Stimulated activated CD4-positive, alpha-beta T cell treated with anti-CD3 and anti-CD28 coated beads, Interleukin-12 subunit alpha, Interleukin-12 subunit beta, amount 100 ng/mL, for 48 hours (primary cell): Measurements from ENCODE around the gene RPS13.
"Not testable (repeated sequence)": the region's sequence is repeated elsewhere in the genome, so short reads cannot be mapped to it uniquely, and the experiment has no call there.

ENCODE experiments used
- DNase-seq, 3 donors: peaks; one replicate each; pipeline ENCODE4 v3.0.0-alpha.2; 2020; ENCODE audit warnings: low read depth in 2 of 3, low spot score in 1 of 3

RPS13 gene

DNA sequence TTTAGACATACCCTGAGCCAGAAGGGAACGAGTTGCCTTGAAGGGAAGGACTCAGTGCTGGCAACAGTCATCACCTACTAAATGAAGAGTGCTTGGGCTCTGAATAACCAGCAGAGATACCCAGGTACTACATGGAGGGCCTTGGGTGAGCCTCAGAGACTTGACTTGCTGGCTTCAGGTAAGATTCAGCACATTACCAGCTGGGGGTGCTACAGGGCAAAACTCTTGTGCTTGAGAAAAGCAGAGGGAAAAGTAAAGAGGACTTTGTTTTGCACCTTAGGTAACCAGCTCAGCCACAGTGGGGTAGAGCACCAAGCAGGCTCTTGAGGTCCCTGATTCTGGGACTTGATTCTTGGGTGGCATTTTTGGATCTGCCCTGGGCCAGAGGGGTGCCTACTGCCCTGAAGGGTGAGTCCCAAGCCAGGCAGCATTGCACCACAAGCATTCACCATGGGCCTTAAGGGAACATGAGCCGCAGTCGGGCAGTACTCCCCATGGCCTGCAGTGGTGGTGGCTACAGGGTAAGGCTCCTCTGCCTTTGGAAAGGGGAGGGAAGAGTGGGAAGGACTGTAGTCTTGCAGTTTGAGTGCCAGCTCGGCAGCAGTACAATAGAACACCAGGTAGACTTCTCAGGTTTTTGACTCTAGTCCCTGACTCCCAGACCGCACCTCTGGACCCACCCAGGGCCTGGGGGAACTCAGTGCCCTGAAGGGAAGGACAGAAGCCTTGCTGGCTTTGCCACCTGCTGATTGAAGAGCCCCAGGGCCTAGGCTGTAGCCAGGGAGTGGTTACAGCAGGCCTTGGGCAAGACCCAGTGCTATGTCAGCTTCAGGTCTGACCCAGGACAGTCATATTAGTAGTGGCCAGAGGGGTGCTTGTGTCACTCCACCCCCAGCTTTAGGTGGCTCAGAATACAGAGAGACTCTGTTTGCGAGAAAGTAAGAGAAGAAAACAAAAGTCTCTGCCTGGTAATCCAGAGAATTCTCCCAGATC lies 40.5 kb downstream of the RPS13 start:
- DNase-seq = no peak

DNA sequence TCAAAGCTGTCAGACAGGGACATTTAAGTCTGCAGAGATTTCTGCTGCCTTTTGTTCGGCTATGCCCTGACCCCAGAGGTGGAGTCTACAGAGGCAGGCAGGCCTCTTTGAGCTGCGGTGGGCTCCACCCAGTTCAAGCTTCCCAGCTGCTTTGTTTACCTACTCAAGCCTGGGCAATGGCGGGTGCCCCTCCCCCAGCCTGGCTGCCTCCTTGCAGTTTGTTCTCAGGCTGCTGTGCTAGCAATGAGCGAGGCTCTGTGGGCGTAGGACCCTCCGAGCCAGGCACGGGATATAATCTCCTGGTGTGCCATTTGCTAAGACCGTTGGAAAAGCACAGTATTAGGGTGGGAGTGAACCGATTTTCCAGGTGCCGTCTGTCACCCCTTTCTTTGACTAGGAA lies 43.4 kb downstream of the RPS13 start:
- DNase-seq = not testable (repeated sequence)

GRCh38 chr11:17026487-17027082 lies 50.9 kb downstream of the RPS13 start:
- no peak for DNase-seq

- no peak for DNase-seq
Measured at GRCh38 chr11:17024924-17025323, 52.5 kb downstream of the RPS13 start.
